Muscle layer of duodenum (tissue), 2 donors: Measurements from ENCODE around the gene MYDGF.

Source experiments
- H3K27ac ChIP-seq: one replicate; pipeline ENCODE4 v1.7.0; 2013; ENCODE audit warnings: mild to moderate bottlenecking, low read length
- H3K27me3 ChIP-seq: one replicate; pipeline ENCODE4 v1.7.0; 2013; ENCODE audit warnings: low read depth, mild to moderate bottlenecking, control low read depth, low read length
- H3K36me3 ChIP-seq, 2 donors: one replicate each; pipeline ENCODE4 v1.7.0; 2013; ENCODE audit warnings: low read length in 2 of 2, control low read depth in 1 of 2, mild to moderate bottlenecking in 1 of 2; ENCODE audit not compliant: insufficient read depth in 2 of 2, control insufficient read depth in 1 of 2
- H3K4me1 ChIP-seq, 2 donors: one replicate each; pipeline ENCODE4 v1.7.0; 2013; ENCODE audit warnings: low read length in 2 of 2, mild to moderate bottlenecking in 2 of 2, control low read depth in 1 of 2, moderate library complexity in 1 of 2; ENCODE audit not compliant: insufficient read depth in 2 of 2, control insufficient read depth in 1 of 2
- H3K4me3 ChIP-seq, 2 donors: one replicate each; pipeline ENCODE4 v1.7.0; 2013; ENCODE audit warnings: low read length in 2 of 2, low read depth in 1 of 2, mild to moderate bottlenecking in 1 of 2
- H3K9me3 ChIP-seq, 2 donors: one replicate each; pipeline ENCODE4 v1.7.0; 2013; ENCODE audit warnings: low read length in 2 of 2, control low read depth in 1 of 2, mild to moderate bottlenecking in 1 of 2; ENCODE audit not compliant: control insufficient read depth in 1 of 2
- donor health status: healthy.

Gene MYDGF

GRCh38 chr19:4710281-4710600 is 40.1 kb upstream of the MYDGF start:
- Histone ChIP-seq H3K27ac (no peak overlapping the region), H3K36me3 (peaks cover 29 to 47% of the 10 kb centered on the region in 2 donors), H3K27me3 (no peaks in the 10 kb centered on the region), H3K4me1 (peaks cover 0 to 24% of the 10 kb centered on the region in 2 donors), H3K4me3 (no peak overlapping the region), H3K9me3 (no peaks in the 10 kb centered on the region)

- Histone ChIP-seq H3K4me1 (peaks cover 0 to 24% of the 10 kb centered on the region in 2 donors), H3K36me3 (peaks cover 34 to 44% of the 10 kb centered on the region in 2 donors)
Observed at GRCh38 chr19:4709440-4710280, 39.5 kb upstream of the MYDGF start.

GRCh38 chr19:4707956-4708650 is 38.0 kb upstream of the MYDGF start:
- Histone ChIP-seq H3K27ac (no peak overlapping the region), H3K36me3 (peaks cover 36 to 47% of the 10 kb centered on the region in 2 donors), H3K9me3 (no peaks in the 10 kb centered on the region), H3K4me1 (peaks cover 0 to 19% of the 10 kb centered on the region in 2 donors), H3K27me3 (no peaks in the 10 kb centered on the region), H3K4me3 (no peak overlapping the region)

More at GRCh38 chr19:4709440-4710280, 39.5 kb upstream of the MYDGF start:
- no peaks in the 10 kb centered on the region for H3K27me3 ChIP-seq
- H3K27ac ChIP-seq: no peak overlapping the region
- no peaks in the 10 kb centered on the region for H3K9me3 ChIP-seq
- H3K4me3 ChIP-seq: no peak overlapping the region

- H3K9me3 ChIP-seq: no peaks in the 10 kb centered on the region
- peaks cover 0 to 19% of the 10 kb centered on the region in 2 donors for H3K4me1 ChIP-seq
- peaks cover 37 to 46% of the 10 kb centered on the region in 2 donors for H3K36me3 ChIP-seq
- no peak overlapping the region for H3K27ac ChIP-seq
- H3K4me3 ChIP-seq: no peak overlapping the region
- no peaks in the 10 kb centered on the region for H3K27me3 ChIP-seq
Observed at GRCh38 chr19:4707322-4707721, 37.2 kb upstream of the MYDGF start.

- no peaks in the 10 kb centered on the region for H3K27me3 ChIP-seq
- H3K36me3 ChIP-seq: peaks cover 42 to 51% of the 10 kb centered on the region in 2 donors
- H3K9me3 ChIP-seq: no peaks in the 10 kb centered on the region
- H3K4me1 ChIP-seq: peaks cover 0 to 19% of the 10 kb centered on the region in 2 donors
- no peak overlapping the region for H3K4me3 ChIP-seq
- no peak overlapping the region for H3K27ac ChIP-seq
Observed at GRCh38 chr19:4705413-4706131, 35.4 kb upstream of the MYDGF start.

GRCh38 chr19:4704317-4704673 is 34.2 kb upstream of the MYDGF start:
- peaks cover 35 to 52% of the 10 kb centered on the region in 2 donors for H3K36me3 ChIP-seq
- H3K4me1 ChIP-seq: peaks cover 0 to 19% of the 10 kb centered on the region in 2 donors
- no peaks in the 10 kb centered on the region for H3K27me3 ChIP-seq
- H3K4me3 ChIP-seq: no peak overlapping the region
- H3K9me3 ChIP-seq: no peaks in the 10 kb centered on the region
- H3K27ac ChIP-seq: no peak overlapping the region

GRCh38 chr19:4703671-4704316 is 33.7 kb upstream of the MYDGF start:
- Histone ChIP-seq H3K9me3 (no peaks in the 10 kb centered on the region), H3K27ac (no peak overlapping the region), H3K4me1 (peaks cover 0 to 19% of the 10 kb centered on the region in 2 donors), H3K4me3 (no peak overlapping the region), H3K36me3 (peaks cover 33 to 53% of the 10 kb centered on the region in 2 donors), H3K27me3 (no peaks in the 10 kb centered on the region)

- H3K36me3 ChIP-seq: peaks cover 33 to 62% of the 10 kb centered on the region in 2 donors
- H3K27me3 ChIP-seq: no peaks in the 10 kb centered on the region
- H3K27ac ChIP-seq: no peak overlapping the region
- no peaks in the 10 kb centered on the region for H3K9me3 ChIP-seq
- no peak overlapping the region for H3K4me3 ChIP-seq
- peaks cover 0 to 13% of the 10 kb centered on the region in 2 donors for H3K4me1 ChIP-seq
Observed at GRCh38 chr19:4702764-4703163, 32.6 kb upstream of the MYDGF start.

- no peaks in the 10 kb centered on the region for H3K27me3 ChIP-seq
- no peaks in the 10 kb centered on the region for H3K9me3 ChIP-seq
- H3K4me3 ChIP-seq: no peak overlapping the region
- peaks cover 0 to 4% of the 10 kb centered on the region in 2 donors for H3K4me1 ChIP-seq
- H3K27ac ChIP-seq: no peak overlapping the region
- H3K36me3 ChIP-seq: peaks cover 39 to 74% of the 10 kb centered on the region in 2 donors
Observed at GRCh38 chr19:4701557-4701956, 31.4 kb upstream of the MYDGF start.

GRCh38 chr19:4700693-4700970 is 30.5 kb upstream of the MYDGF start:
- no peaks in the 10 kb centered on the region for H3K9me3 ChIP-seq
- peaks cover 37 to 74% of the 10 kb centered on the region in 2 donors for H3K36me3 ChIP-seq
- H3K27me3 ChIP-seq: no peaks in the 10 kb centered on the region
- no peak overlapping the region for H3K27ac ChIP-seq
- no peaks in the 10 kb centered on the region for H3K4me1 ChIP-seq
- no peak overlapping the region for H3K4me3 ChIP-seq
